ENCODE data around the gene CD79B.
"Not testable (repeated sequence)": the region's sequence is repeated elsewhere in the genome, so short reads cannot be mapped to it uniquely, and the experiment has no call there.

GRCh38 chr17:63896524-63897354 lies 35.4 kb downstream of the CD79B start, which contains the start of gene CSH1:
- not testable (repeated sequence) for TF ChIP-seq CTCF (IDR thresholded peaks at IDR 0.05; ENCODE audit: low read length); EZH2 (optimal IDR thresholded peaks at IDR 0.05; ENCODE audit: low read depth, low read length); EZH2phosphoT487 (IDR thresholded peaks at IDR 0.05; ENCODE audit: low read length)
